ENCODE measurements around the gene MLC1. TPM values are rescaled to one million over a fixed set of nuclear protein-coding genes. Genes with fewer than 3 reads are reported as not detected.

MLC1 gene
- total and polyA plus RNA-seq, 4 donors, result 0.13 to 9.4 (median 0.33) TPM; not detected in 1

DNA sequence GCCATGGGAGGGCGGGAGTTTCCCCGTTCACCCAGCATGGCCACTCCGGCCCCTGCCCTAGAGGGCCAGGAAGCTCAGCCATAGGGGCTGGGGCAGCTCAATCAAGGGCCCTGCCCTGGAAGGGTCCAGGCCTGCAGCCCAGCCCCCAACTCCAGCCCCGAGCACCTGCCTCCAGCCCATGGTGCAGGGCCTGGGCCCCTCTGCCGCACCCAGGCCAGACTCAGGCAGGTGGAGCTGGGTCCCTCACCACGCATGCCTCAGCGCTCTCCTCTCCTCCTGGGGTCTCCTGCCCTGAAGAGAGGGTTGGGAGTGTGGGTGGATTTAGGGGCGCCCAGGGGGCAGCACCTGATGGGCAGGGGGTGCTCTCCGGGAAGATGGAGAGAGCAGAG, 13.1 kb downstream of the MLC1 start:
- H3K4me1 ChIP-seq (ENCODE audit: control insufficient read depth in 4 of 4, insufficient read depth in 4 of 4, low read length in 3 of 4), result no peaks in the 10 kb centered on the region
- no peak overlapping the region for H3K9ac ChIP-seq (ENCODE audit: low read depth in 1 of 2, low read length in 2 of 2)
- DNase-seq (ENCODE audit: low spot score), result no peak
- H3K27ac ChIP-seq (ENCODE audit: low read depth in 1 of 2, low read length in 2 of 2), result no peak overlapping the region
- H3K36me3 ChIP-seq (ENCODE audit: control insufficient read depth in 4 of 4, insufficient read depth in 3 of 4, low read depth in 1 of 4, low read length in 3 of 4), result no peaks in the 10 kb centered on the region
- no peak overlapping the region for H3K4me3 ChIP-seq (ENCODE audit: low read depth in 1 of 3, low read length in 3 of 3)
- TF ChIP-seq RXRA (IDR thresholded peaks at IDR 0.05) (no peak), FOXA1 (IDR thresholded peaks at IDR 0.05) (no peak), NR2F2 (IDR thresholded peaks at IDR 0.05) (no peak), GABPA (IDR thresholded peaks at IDR 0.05 in 1 of 2, conservative IDR thresholded peaks at IDR 0.05 in 1 of 2) (no peak)
- no peaks in the 10 kb centered on the region for H3K9me3 ChIP-seq (ENCODE audit: control insufficient read depth in 4 of 4, low read length in 3 of 4)
- H3K27me3 ChIP-seq (ENCODE audit: control insufficient read depth in 4 of 4, insufficient read depth in 4 of 4, low read length in 3 of 4), result no peaks in the 10 kb centered on the region
- WGBS, result 90% methylated on average over 9 of the region's 9 CpGs

DNA sequence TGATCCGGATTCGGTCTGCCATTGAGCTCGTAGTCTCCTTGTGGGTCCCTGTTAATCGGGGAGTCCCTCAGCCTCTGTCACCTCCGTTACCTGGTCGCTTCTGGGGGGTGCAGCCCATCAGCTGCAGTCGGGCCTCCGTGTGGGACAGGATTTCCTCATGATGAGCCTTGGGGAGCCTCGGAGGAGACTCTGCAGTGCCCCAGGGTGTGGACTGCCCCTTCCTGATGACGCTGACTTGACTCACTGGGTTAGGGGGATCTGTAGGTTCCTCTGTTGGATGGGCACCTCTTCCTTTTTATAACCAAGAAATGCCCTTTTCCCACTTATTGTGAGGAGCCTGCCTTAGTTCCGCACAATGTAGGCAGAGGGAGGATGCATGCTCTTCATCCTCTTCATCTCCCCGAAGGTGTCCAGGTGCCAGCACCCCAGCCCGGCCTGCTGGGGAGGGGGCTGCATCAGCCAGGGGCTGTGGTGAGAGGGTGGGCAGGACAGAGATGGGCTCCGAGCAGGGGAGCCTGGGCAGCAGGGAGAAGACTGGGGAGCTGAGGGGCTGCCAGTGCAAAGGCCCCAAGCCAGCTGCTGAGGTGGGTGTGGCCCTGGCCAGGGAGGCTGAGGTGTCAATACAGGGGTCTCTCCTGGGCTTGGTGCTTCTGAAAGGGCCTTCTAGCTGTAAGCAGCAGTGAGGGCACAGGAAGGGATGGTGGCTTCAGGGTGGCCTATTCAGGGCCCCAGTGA, 13.6 kb downstream of the MLC1 start:
- TF ChIP-seq EGR1 (IDR thresholded peaks at IDR 0.05; ENCODE audit: low read depth in 2 of 2) (no peak), RXRA (IDR thresholded peaks at IDR 0.05) (no peak), YY1 (IDR thresholded peaks at IDR 0.05) (no peak), FOXA2 (IDR thresholded peaks at IDR 0.05) (no peak), TAF1 (conservative IDR thresholded peaks at IDR 0.05) (no peak), RAD21 (IDR thresholded peaks at IDR 0.05) (no peak), SP1 (IDR thresholded peaks at IDR 0.05) (no peak), JUND (IDR thresholded peaks at IDR 0.05) (no peak), ZBTB33 (IDR thresholded peaks at IDR 0.05) (no peak), HNF4A (conservative IDR thresholded peaks at IDR 0.05) (no peak), HNF4G (IDR thresholded peaks at IDR 0.05) (no peak), MAX (IDR thresholded peaks at IDR 0.05) (no peak), FOXA1 (IDR thresholded peaks at IDR 0.05) (no peak), GABPA (IDR thresholded peaks at IDR 0.05 in 1 of 2, conservative IDR thresholded peaks at IDR 0.05 in 1 of 2) (no peak), NR2F2 (IDR thresholded peaks at IDR 0.05) (no peak)
- TF ChIP-seq, protein P1, sequence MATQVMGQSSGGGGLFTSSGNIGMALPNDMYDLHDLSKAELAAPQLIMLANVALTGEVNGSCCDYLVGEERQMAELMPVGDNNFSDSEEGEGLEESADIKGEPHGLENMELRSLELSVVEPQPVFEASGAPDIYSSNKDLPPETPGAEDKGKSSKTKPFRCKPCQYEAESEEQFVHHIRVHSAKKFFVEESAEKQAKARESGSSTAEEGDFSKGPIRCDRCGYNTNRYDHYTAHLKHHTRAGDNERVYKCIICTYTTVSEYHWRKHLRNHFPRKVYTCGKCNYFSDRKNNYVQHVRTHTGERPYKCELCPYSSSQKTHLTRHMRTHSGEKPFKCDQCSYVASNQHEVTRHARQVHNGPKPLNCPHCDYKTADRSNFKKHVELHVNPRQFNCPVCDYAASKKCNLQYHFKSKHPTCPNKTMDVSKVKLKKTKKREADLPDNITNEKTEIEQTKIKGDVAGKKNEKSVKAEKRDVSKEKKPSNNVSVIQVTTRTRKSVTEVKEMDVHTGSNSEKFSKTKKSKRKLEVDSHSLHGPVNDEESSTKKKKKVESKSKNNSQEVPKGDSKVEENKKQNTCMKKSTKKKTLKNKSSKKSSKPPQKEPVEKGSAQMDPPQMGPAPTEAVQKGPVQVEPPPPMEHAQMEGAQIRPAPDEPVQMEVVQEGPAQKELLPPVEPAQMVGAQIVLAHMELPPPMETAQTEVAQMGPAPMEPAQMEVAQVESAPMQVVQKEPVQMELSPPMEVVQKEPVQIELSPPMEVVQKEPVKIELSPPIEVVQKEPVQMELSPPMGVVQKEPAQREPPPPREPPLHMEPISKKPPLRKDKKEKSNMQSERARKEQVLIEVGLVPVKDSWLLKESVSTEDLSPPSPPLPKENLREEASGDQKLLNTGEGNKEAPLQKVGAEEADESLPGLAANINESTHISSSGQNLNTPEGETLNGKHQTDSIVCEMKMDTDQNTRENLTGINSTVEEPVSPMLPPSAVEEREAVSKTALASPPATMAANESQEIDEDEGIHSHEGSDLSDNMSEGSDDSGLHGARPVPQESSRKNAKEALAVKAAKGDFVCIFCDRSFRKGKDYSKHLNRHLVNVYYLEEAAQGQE (IDR thresholded peaks at IDR 0.05), result no peak
- TF ChIP-seq, protein P2, sequence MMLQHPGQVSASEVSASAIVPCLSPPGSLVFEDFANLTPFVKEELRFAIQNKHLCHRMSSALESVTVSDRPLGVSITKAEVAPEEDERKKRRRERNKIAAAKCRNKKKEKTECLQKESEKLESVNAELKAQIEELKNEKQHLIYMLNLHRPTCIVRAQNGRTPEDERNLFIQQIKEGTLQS (IDR thresholded peaks at IDR 0.05), result no peak
- TF ChIP-seq, protein P3, sequence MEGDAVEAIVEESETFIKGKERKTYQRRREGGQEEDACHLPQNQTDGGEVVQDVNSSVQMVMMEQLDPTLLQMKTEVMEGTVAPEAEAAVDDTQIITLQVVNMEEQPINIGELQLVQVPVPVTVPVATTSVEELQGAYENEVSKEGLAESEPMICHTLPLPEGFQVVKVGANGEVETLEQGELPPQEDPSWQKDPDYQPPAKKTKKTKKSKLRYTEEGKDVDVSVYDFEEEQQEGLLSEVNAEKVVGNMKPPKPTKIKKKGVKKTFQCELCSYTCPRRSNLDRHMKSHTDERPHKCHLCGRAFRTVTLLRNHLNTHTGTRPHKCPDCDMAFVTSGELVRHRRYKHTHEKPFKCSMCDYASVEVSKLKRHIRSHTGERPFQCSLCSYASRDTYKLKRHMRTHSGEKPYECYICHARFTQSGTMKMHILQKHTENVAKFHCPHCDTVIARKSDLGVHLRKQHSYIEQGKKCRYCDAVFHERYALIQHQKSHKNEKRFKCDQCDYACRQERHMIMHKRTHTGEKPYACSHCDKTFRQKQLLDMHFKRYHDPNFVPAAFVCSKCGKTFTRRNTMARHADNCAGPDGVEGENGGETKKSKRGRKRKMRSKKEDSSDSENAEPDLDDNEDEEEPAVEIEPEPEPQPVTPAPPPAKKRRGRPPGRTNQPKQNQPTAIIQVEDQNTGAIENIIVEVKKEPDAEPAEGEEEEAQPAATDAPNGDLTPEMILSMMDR (IDR thresholded peaks at IDR 0.05; ENCODE audit: low read depth, low read length, missing input control), result no peak
- H3K27ac ChIP-seq (ENCODE audit: low read depth in 1 of 2, low read length in 2 of 2), result no peak overlapping the region
- H3K36me3 ChIP-seq (ENCODE audit: control insufficient read depth in 4 of 4, insufficient read depth in 3 of 4, low read depth in 1 of 4, low read length in 3 of 4), result no peaks in the 10 kb centered on the region
- 85% methylated on average over 14 of the region's 14 CpGs for whole genome bisulfite sequencing
- H3K9ac ChIP-seq (ENCODE audit: low read depth in 1 of 2, low read length in 2 of 2), result no peak overlapping the region
- H3K9me3 ChIP-seq (ENCODE audit: control insufficient read depth in 4 of 4, low read length in 3 of 4), result no peaks in the 10 kb centered on the region
- H3K4me1 ChIP-seq (ENCODE audit: control insufficient read depth in 4 of 4, insufficient read depth in 4 of 4, low read length in 3 of 4), result no peaks in the 10 kb centered on the region
- H3K4me3 ChIP-seq (ENCODE audit: low read depth in 1 of 3, low read length in 3 of 3), result no peak overlapping the region
- no peaks in the 10 kb centered on the region for H3K27me3 ChIP-seq (ENCODE audit: control insufficient read depth in 4 of 4, insufficient read depth in 4 of 4, low read length in 3 of 4)
- no peak for DNase-seq (ENCODE audit: low spot score)
